ENCODE results near the gene PRPF31. TPM values are rescaled to one million over a fixed set of nuclear protein-coding genes. Genes with fewer than 3 reads are reported as not detected.

The PRPF31 gene
- total and polyA plus RNA-seq, 9 of the 15 experiments (the other 6 are each of a cell fraction or from before 2014, with no cell fraction given): 5.8 to 92.2 (median 69.2) TPM

GRCh38 chr19:54109651-54110050 is 5.9 kb upstream of the PRPF31 start:
- WGBS (ENCODE audit: insufficient coverage, low coverage, missing lambda C conversion rate): 93% methylated on average over 4 of the region's 6 CpGs
- peaks cover 3% of the 10 kb centered on the region; the same call in 1 of the 2 replicates for H4K20me1 ChIP-seq (replicated peaks; ENCODE audit: control insufficient read depth, insufficient read depth, low read length)
- no peak overlapping the region for H3K4me3 ChIP-seq
- DNase-seq (ENCODE audit: extremely low read depth in 1 of 4, low spot score in 3 of 4): peak in 2 of 4 experiments; percentile 49 to 56
- ATAC-seq: peak; percentile 62
- H3K9ac ChIP-seq (ENCODE audit: insufficient read depth in 1 of 2, low read depth in 2 of 2, low read length in 2 of 2): no peak overlapping the region; a peak in 1 of 4 replicates
- H3K9me1 ChIP-seq (ENCODE audit: control insufficient read depth, insufficient read depth, low read length): no peaks in the 10 kb centered on the region
- H3K27ac ChIP-seq (ENCODE audit: extremely low read depth, low read depth, low read length): no peak overlapping the region
- H3K27me3 ChIP-seq (ENCODE audit: control insufficient read depth in 2 of 2, insufficient read depth in 2 of 2, low read length in 2 of 2): no peaks in the 10 kb centered on the region
- peaks cover 0 to 20% of the 10 kb centered on the region in 2 experiments; a peak in 3 of 5 replicates for H3K4me1 ChIP-seq (replicated peaks in 1 of 2; ENCODE audit: control insufficient read depth in 2 of 2, insufficient read depth in 2 of 2, low read length in 2 of 2)
- TF ChIP-seq SMC3 (conservative IDR thresholded peaks at IDR 0.05; ENCODE audit: insufficient read depth, low read depth, low read length) (no peak), BMI1 (IDR thresholded peaks at IDR 0.05; ENCODE audit: low read length) (no peak), POLR2G (IDR thresholded peaks at IDR 0.05; ENCODE audit: low read depth, low read length) (peak; percentile 52; the same call in 1 of the 2 replicates), SAFB2 (IDR thresholded peaks at IDR 0.05; ENCODE audit: borderline replicate concordance, low read depth, low read length, severe bottlenecking) (no peak), THAP12 (CRISPR knock-in tag; IDR thresholded peaks at IDR 0.05) (no peak), RBFOX2 (IDR thresholded peaks at IDR 0.05; ENCODE audit: low read depth, low read length) (peak; percentile 50; the same call in 1 of the 2 replicates)
- intact Hi-C loops (cut with micrococcal nuclease): no loop called here
- H2AFZ ChIP-seq (ENCODE audit: low read depth, low read length): no peak overlapping the region
- H3K79me2 ChIP-seq (ENCODE audit: control insufficient read depth, insufficient read depth, low read length): peaks cover 9% of the 10 kb centered on the region
- CTCF ChIA-PET (ENCODE audit: low intra/inter-chr PET ratio): no interaction called here
- no TSS peak for BruUV-seq (replicated peaks)
- no peak for FAIRE-seq
- H3K9me3 ChIP-seq (replicated peaks; ENCODE audit: control insufficient read depth, insufficient read depth, low read depth, low read length): no peaks in the 10 kb centered on the region
- H3K4me2 ChIP-seq (ENCODE audit: insufficient read depth, low read length): no peak overlapping the region
- POLR2A ChIA-PET: interaction anchor here (0.5 to 1.1 kb wide), 2 partner anchors 11 to 36 kb away, joined by 3 read pairs; no protein-coding TSS in a partner anchor
- peaks cover 75% of the 10 kb centered on the region; the same call in 2 of the 3 replicates for H3K36me3 ChIP-seq (ENCODE audit: control insufficient read depth, insufficient read depth, low read length)
- in situ Hi-C loops (cut with MboI): no loop called here
